GM18867 (cell line): ENCODE results near the gene SLC22A17.

ENCODE experiments used
- ATAC-seq: cut with Tn5 transposase; IDR thresholded peaks from one replicate; pipeline ENCODE4 v1.9.1; 2021; ENCODE audit warnings: mild to moderate bottlenecking, moderate library complexity; ENCODE audit not compliant: unreplicated experiment

SLC22A17 gene

DNA sequence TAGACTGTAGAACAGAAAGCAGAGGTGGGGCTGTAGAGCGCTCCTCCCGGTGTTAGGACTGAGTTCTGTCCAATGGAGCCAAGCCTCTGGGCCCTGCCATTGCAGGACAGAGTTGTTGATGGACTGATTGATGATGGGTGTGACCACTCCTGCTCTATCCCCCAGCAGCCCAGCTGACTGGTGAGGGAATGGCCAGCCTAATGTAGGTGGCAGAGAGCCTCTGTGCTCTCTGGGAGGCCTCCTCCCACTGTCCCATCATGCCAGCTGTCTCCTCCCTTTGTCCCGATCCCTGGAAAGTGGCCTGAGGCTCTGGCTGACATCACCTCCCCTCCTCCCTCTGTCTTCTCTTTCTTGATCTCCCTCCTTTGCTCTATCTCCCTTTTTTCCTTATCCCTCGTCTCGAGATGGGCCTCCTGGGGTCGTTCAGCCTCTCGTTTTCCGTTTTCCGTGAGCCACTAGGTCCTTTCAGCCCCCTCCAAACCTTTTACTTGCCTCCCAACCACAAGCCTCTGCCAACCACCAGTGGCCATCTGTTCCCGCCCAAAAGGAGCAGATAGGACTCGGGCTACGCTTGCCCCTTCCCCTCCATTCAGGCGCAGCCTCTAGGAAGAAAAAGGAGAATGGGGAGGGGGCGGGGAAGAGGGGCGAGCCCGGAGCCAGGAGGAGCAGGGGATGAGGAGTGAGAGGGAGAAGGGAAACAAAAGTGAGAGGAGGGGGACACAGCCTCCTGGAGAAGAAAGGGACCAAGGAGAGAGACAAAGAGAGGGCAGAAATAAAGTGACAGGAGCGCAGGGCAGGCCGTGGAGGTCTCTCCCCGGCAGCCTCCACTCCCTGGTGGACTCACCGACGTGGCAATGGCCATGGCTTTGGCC lies 11.7 kb upstream of the SLC22A17 start:
- no peak for ATAC-seq

DNA sequence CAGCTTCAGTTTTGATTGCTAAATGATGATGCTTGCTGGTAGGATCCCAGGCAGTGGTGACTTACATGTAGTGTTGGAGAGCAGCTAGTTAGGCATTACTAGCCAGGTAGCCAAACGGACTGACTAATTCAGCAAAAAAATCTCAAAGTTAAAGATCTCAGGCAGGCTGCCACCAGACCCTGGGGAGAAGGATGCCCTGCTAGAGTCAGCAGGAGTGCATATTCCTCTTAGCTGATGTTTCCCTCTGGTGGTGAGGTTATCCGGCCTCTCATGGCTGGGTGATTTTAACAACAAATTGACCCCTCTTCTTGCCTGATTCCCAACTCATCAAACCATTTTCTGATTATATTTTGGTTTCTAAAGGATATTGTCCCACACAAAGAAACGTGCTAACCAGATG lies 9.5 kb upstream of the SLC22A17 start:
- no peak for ATAC-seq

DNA sequence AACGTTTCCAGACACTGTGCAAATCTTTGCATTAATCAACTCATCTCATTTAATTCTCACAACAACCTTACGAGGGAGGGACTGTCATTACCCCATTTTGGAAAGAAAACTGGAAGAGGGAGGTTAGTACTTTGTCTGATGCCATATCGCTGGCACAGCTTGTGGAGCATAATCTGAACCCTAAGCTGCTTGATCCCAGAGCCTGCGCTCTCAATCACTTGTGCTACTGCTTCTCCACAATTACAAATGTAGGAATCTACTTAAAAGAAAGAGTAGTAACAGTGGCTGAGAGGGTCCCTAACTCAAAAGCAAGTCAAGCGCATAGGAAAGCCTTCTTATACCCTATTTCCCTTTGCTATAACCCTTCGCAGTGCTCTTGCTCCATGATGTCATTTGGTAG lies 9.1 kb upstream of the SLC22A17 start:
- ATAC-seq, result no peak

DNA sequence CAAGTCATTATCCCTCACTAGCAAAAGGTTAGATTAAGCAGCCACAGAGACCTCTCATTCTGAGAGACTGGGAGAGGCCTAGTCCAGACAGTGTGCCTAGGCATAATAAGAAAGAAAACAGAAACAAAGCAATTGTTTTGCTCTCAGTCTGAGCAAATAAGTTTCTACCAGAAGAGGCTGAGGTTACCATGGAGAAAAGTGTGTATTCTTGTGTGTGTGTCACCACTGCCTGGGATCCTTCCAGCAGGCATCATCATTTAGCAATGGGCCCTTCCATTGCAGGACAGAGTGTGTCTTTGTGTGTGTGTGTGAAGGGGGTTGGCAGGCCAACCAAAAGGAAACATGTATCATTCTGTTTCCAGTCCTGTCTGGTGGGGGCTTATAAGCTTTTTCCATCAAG lies 8.6 kb upstream of the SLC22A17 start:
- ATAC-seq, result no peak

DNA sequence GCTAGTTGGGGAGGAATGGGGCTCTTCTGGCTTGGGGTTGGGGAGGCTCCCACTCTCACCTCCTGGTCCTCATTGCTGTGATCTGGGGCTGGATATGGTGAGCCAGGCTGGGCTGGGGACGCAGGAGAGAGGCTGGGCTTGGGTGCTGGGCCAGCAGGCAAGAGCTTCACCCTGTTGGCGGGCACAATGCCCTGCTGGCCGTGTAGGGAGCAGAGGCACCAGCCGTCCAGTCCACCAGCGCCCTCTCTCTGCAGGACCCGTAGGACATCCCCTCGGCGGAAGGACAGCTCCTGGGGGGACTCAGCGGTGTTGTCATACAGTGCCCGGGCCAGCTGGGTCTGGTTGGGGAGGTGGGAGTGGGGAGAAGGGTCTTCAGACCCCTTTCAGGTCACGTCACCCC lies 7.8 kb upstream of the SLC22A17 start:
- ATAC-seq, result no peak

DNA sequence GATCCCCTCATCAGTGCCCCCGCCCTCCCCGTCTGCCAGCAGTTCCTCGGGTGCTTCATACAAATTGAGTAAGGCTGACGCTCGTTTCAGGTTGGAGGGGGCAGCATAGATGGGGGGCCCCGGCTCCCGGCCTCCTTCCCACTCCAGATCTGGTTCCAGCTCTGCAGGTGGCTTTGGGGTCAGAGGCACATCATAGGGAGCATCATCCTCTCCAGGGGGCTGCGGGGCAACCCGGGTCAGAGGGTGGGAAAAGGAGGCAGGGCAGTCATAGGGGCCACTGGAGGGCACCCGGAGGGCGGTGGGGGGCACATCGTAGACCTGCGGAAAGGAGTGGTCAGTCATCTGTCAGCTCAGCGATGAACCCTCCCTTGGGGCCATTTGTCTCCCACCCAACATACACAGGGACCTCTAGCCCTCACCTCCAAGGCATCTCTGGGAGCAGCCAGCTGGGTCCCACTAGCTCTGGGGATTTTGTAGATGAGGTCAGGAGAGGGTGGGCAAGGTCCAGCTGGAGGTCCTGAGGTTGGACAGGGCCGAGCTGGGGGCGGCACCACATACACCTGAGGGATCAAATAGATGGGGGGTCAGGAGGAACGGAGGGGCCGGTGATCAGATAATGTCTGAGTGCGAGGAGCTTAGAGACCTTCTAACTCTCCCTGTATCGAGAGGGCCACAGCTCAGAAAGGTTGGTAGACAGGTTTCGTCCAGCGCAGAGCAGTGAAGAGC lies 7.2 kb upstream of the SLC22A17 start:
- ATAC-seq, result no peak

DNA sequence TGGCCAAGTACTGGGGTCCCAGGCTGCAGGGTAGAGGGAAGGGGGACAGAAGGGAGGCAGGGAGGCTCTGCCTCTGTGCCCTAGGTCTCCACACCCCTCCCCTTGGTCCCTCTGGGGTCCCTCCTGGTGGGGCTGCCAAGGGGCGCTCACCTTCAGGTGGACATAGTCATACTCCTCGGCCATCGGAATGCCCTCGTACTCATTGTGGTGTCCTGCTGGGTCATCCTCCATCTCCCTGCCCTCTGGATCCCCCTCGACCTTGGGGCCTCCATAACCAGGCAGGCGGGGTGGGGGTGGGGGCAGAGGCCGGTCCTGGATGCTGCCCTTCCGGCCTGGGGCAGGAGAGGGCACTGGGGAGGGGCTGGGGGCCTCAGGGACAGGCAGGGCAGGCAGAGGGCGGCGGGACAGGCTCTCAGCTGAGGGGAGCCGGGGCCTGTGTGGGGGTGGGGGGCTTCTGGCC lies 6.5 kb upstream of the SLC22A17 start:
- no peak for ATAC-seq

DNA sequence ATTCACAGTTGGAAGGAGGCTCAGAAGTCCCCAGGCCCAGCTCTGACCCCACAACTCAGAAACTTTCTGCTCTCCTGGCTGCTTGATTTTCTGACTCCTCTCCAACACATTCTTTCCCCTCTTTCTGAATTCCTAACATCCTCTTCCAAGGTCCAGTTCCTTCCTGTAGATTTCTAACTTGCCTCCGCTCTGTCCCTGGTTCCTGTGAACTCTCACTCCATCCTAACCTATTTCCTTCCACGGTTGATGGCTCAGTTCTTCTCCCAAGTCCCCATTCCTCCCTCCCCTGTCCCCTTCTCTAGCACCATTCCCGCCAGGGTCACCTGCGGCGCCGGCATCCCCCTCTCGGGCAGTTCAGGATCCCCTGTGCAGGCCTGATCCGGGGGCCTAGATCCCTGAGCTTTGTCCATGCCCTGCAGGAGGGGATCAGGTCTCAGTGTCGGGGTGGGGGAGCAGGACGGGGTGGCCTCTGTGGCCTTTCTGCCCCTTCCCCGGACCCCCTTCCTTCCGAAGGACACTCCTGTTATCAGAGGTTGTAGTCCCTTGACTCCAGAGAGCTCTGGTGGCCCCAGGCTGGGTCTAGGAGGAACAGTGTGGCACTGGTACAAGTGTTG lies 6.0 kb upstream of the SLC22A17 start:
- no peak for ATAC-seq

DNA sequence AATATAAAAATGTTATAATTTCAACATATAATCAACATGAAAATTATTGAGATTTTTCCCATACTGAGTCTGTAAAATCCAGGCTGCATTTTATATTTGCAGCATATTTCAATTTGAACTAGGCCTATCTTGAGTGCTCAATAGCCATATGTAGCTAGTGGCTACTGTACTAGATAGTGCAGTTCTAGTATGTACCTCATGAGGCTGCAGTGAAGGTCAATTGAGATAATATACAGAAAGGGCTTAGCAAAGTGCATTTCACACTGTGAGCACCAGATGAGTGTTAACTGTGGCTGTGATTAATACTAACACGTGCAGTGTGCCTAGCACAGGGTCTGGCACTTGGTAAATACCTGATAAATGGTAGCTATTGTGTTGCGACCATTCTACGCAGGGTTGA lies 5.4 kb upstream of the SLC22A17 start:
- no peak for ATAC-seq

DNA sequence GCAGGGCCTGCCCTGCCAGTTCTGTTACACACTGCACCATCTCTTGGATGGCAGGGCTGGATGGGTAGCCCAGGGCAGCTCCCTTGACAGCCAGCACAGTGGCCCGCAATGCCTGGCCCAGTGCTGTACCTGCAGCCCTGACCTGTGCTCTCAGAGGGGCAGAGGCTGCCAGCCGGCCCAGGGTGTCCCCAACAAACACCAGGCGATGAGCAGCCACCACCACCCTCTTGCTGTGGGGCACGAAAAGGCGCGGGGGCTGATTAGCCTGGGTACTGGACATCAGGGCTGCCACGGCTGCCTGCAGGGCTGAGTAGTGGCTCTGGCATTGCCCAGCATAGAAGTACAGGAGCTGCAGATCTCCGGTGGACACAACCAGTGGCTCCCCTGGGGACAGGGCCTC lies 4.6 kb upstream of the SLC22A17 start:
- no peak for ATAC-seq

DNA sequence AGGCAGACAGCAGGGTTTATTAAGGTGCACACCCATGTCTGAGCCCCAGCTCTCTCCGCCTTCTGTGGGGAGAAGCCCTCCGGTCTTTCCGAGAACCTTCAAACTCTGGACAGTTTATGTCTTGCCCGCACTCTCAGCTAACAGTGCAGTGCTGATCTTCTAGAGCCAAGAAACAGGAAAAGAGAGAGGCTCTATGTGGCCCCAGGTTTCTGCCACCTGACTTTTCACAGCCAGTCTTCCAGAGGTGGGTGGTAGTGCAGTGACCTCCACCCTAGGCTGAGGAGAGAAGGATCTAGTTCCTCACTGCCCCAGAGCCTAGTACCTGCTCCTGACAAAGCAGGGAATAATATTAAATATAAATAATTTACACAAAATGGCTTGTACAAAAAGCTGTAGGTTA lies 4.0 kb upstream of the SLC22A17 start:
- ATAC-seq, result no peak

DNA sequence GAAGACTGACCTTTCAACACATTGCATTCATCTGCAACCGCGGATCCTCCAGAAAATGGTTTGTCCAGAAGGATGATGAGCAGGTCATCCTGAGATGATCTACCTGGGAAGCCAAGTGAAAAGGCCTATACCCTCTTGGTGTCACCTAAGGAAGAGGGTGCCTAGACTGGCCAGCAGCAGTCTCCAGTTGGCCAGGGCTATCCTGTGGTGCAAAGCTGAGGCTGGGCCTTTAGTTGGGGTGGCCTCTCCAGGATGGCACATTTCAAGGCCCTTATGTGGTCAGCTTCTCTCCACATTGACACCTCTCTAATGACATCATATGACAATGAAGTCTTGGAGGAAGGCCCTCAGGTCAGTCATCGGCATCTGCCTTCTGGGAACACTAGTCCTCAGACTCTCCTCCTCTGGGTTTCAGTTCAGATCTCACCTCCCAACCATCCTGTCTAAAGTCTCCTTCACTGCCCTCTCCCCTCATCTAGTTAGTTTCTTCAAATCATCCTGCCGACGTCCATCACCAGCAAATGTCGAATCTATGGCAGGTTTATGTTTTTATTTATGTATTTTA lies 3.3 kb upstream of the SLC22A17 start:
- ATAC-seq, result no peak

DNA sequence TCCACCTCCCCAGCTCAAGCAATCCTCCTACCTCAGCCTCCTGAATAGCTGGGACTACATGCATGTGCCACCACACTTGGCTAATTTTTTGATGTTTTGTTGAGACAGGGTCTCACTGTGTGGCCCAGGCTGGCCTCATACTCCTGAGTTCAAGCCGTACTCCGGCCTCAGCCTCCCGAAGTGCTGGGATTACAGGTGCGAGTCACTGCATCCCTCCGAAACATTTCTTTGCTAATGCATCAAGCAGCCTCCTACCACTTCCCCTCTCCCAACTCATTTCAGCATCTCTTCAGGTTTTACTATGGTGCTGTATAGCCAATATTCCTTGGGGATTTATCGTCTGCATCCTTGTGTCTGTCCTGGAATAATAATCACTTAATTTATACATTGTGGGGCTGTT lies 2.3 kb upstream of the SLC22A17 start:
- ATAC-seq, result no peak

DNA sequence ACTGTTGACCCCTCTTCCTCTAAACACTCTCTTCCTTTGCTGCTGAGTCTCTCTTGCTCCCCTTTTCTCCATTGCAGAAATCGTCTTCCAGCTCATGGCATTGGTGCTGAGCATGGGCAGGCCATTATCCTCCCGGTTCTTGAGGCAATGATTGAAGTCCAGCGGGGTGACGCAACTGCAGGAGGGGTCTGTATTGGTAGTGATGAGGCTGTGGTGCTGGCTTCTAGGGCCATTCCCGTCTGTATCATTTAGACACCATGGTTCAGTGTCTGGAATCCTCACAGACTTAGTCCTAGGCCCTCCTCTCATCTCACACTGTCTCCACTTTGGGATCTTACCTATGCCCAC lies 720 bp upstream of the SLC22A17 start:
- ATAC-seq, result no peak

DNA sequence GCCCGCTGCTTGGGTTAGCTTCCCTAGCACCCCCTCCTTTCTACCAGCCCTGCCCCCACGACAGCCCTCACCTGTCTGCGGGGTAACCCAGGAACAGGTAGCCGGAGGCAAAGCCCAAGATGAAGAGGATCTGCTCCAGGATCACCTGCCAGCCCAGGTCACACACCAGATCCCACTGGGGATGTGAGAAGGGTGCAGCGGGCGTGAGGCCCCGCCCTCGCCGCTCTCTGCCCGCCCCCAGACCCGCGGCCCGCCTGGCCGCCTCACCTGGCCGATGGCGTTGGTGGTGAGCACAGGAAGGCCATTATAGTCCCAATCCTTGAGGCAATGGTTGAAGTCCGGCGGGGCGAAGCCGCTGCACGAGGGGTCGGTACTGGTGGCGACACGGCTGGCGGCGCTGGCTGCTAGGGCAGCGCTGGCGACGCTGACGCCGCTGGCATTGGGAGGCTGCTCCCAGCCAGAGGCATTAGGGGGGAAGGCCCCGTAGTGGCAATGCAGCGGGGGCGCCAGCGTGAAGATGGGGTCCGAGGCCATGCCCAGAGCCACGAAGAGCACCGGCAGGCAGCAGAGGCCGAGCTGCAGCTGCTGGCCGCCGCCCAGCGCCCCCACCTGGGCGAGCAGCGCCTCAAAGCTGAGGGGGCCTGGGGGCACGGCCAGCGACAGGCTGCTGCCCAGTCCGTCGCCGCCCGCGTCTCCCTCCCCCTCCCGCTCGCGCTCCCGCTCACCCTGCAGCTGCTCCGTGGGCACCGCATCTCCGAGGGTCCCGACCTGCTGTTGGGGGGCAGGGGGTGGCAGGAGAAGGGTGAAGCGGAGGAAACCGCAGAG lies 794 bp downstream of the SLC22A17 start:
- ATAC-seq, result no peak

DNA sequence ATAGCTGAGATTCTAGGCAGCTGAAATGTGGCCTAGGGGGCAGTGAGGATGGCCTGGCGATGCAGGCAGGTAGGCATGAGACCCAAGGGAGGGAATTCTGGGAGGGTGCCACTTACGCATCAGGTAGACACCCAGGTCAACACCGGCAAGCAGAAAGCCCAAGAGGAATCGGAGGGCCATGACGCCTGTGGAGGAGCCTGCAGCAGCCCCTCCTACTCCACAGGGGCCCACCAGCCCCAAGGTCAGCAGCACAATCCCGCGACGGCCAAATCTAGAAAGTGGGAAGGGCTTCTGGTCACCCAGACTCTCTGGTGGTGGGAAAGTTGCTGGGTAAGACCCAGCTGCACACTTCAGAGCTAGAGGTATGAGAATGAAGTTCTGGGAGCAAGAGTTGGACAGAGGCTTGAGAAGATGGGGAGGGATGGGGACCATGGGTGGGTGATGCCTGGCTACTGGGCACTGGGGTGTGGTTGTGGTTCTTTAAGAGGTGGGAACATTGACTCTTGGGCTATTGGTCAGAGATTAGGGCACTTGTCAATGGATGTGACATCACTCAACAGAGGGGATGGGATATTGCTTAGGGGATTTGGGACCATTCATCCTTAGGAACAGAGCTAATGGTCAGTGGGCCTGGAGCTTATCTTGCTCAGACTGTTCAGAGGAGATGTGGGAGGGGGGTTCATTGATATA lies 3.4 kb downstream of the SLC22A17 start:
- no peak for ATAC-seq

DNA sequence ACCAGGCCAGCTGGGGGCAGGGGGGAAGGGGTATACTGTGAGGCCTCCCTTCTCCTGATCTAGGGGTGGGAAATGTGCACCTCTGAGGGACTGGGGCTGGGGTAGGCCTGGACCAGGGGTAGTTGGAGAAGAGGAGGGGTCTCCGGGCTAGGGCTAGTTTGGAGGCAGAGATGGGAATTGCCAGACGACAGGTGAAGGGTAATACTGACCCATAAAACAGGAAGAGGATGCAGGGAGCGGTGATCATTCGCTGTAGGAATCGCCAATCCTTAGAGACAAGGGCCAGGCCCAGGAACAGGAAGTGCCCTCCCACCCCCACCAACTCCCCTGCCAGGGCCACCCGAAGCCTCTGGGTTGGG lies 4.4 kb downstream of the SLC22A17 start:
- ATAC-seq, result no peak

DNA sequence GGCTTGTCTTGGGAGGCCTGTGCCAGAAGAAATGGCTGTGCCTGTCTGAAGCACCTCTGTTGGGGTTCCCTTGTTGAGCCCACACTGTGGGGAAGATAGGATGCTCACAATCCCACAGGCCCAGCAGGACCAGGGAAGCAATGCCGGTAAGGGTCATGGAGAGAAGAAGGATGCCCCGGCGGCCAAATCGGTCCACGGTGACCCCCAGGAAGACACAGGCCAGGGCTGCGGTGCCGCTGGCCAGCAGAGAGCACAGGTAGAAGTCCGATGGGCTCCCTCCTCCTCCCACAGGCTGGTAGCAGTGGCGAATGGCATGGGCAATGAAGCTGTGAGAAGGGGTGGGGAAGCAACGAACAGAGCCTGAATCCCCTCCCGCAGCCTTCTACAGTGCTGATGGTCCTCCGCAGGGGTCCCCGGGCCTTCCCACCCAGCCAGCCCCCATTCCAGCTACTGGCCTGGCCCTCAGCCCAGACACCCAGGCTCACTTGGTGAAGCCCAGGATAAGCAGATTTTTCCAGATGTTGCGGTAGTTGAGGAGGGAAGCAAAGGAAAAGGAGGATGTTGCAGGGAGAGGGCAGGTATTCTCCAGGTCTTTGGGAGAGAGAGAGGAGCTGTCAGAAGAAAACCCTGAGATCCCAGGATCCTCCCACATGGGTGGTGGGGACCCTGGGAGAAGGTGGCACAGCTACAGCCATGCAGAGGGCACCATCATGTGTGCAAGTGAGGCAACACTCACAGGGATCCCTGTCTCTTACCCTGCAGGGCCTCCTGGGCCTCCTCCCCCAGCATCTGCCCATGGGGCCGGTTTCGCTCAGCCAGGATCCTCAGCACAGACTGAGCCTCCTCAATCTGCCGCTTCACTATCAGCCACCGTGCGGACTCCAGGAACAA lies 5.0 kb downstream of the SLC22A17 start:
- no peak for ATAC-seq

DNA sequence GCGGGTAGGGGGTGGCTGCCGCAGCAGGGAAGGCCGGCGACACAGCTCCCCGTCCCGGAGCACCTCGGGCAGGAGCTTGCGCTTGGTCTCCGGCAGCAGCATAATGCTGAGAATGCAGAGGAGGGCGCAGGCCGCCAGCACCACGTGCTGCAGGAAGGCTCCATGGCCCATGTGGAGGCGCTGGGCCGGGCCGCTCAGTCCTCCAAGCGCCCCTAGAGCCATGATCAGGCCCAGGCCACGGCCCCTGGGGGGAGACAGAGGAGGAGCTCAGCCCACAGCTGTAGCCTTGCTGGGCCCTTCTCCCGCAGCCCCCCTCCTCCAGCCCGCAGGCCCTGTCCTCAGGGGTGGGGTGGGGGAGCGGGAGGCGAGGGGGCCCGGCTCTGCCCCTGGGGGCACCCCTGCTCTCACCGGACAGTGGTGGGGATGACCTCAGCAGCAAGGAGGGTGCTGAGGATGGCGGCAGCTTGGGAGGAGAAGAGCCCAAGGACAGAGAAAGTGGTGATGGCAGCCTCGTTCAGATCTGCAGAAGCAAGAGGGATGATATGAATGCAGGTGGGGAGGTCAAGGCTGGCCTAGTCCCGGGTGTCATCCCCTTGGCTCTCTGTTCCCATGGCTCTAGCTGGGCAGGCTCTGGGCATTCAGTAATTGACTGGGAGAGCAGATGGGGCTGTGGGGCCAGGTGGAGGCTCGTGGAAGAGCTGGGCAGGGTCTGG lies 5.8 kb downstream of the SLC22A17 start:
- no peak for ATAC-seq
